K562 (cell line): ENCODE results near the gene LRP1.

Experiments used
- ELF1 ChIP-seq: fragments of 200-800 bp; sonication (Bioruptor generic); IDR thresholded peaks from 2 replicates; pipeline ENCODE4 v1.6.1; 2016; ENCODE audit warnings: missing genetic modification characterization, missing compliant biosample characterization
- POLR2A ChIP-seq: fragments of 450-650 bp; conservative IDR thresholded peaks from 2 replicates; pipeline ENCODE4 v1.6.1; 2016

- TF ChIP-seq POLR2A (no peak), ELF1 (no peak)
These were observed 96.8 kb downstream of the LRP1 start for GRCh38 chr12:57224973-57225679.
